HFFc6 (cell line): ENCODE results near the gene TNFRSF21. TPM values are rescaled to one million over a fixed set of nuclear protein-coding genes. Genes with fewer than 3 reads are reported as not detected.

Source experiments
- DNase-seq: peaks from one replicate; pipeline ENCODE4 v3.0.0-alpha.2; 2018
- H3K27ac Mint-ChIP-seq: 2 replicates; pipeline ENCODE4 v1.8.0; 2020; ENCODE audit warnings: mild to moderate bottlenecking, mixed read lengths
- H3K27me3 Mint-ChIP-seq: 2 replicates; pipeline ENCODE4 v1.8.0; 2021; ENCODE audit warnings: mild to moderate bottlenecking, moderate library complexity, mixed read lengths; ENCODE audit not compliant: insufficient read depth
- H3K36me3 Mint-ChIP-seq: 2 replicates; pipeline ENCODE4 v1.8.0; 2021; ENCODE audit warnings: low read depth, mixed read lengths
- H3K4me1 Mint-ChIP-seq: 2 replicates; pipeline ENCODE4 v1.8.0; 2020; ENCODE audit warnings: low read depth, mixed read lengths
- H3K4me3 Mint-ChIP-seq: 2 replicates; pipeline ENCODE4 v1.8.0; 2020; ENCODE audit warnings: mild to moderate bottlenecking, moderate library complexity, mixed read lengths
- H3K9me3 Mint-ChIP-seq: 2 replicates; pipeline ENCODE4 v1.8.0; 2020; ENCODE audit warnings: mild to moderate bottlenecking, mixed read lengths
- total RNA-seq, 6 experiments: library from RNA; stranded (reverse); fragmentation: NEBNext Ultra II Directional; extraction: Animal tissue kit (Norgen Biotek cat#: 25700); gene quantifications; 2 replicates in 1 of 6; 3 replicates in 5 of 6; pipeline ENCODE4 v1.2.3, GENCODE V29; 2021
- TF ChIP-seq, protein P1 (sequence below): fragments of 200-600 bp; sonication (generic); IDR thresholded peaks from 2 replicates; pipeline ENCODE4 v1.5.0; 2021; ENCODE audit warnings: antibody characterized with exemption, mild to moderate bottlenecking

The TNFRSF21 gene
- total RNA-seq, 6 experiments from 2014 or later: 1.6 to 20.4 (median 2.2) TPM

DNA sequence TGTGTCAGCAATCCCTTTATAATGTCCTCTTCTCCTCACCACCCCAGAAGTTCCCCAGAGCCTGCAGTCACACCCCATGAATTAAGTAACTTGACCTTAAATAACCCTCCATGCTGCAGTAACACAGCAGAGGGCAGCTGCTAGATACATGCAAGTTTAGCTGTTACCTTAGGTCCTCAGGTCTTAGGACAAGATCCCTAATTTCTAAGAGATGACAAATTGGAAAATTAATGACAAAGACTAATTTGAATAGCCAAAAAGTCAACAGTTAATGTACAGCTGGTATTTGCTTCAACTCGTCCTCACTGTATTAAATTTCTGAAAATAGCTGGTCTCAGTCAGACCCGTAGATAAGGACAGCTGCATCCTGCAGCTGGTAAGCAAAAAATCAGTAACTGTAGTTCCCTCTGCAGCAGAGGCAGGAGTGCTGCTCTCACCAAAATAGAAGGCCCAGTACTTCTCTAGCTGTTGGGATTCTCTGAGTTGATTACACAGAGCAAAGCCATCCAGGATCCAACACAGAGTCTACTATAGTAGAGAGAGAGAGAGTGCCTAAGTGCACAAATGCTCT lies 62.4 kb downstream of the TNFRSF21 start:
- H3K9me3 Mint-ChIP-seq: no peaks in the 10 kb centered on the region
- no peak for DNase-seq
- no peak overlapping the region for H3K27ac Mint-ChIP-seq
- H3K4me3 Mint-ChIP-seq: no peak overlapping the region
- H3K27me3 Mint-ChIP-seq: no peaks in the 10 kb centered on the region; the same call in 1 of the 2 replicates
- H3K4me1 Mint-ChIP-seq: peaks cover 5% of the 10 kb centered on the region; the same call in 1 of the 2 replicates
- no peaks in the 10 kb centered on the region for H3K36me3 Mint-ChIP-seq
- TF ChIP-seq, protein P1, sequence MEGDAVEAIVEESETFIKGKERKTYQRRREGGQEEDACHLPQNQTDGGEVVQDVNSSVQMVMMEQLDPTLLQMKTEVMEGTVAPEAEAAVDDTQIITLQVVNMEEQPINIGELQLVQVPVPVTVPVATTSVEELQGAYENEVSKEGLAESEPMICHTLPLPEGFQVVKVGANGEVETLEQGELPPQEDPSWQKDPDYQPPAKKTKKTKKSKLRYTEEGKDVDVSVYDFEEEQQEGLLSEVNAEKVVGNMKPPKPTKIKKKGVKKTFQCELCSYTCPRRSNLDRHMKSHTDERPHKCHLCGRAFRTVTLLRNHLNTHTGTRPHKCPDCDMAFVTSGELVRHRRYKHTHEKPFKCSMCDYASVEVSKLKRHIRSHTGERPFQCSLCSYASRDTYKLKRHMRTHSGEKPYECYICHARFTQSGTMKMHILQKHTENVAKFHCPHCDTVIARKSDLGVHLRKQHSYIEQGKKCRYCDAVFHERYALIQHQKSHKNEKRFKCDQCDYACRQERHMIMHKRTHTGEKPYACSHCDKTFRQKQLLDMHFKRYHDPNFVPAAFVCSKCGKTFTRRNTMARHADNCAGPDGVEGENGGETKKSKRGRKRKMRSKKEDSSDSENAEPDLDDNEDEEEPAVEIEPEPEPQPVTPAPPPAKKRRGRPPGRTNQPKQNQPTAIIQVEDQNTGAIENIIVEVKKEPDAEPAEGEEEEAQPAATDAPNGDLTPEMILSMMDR: no peak

- no peaks in the 10 kb centered on the region for H3K36me3 Mint-ChIP-seq
- no peaks in the 10 kb centered on the region for H3K9me3 Mint-ChIP-seq
- TF ChIP-seq, protein P1: no peak
- no peaks in the 10 kb centered on the region for H3K27me3 Mint-ChIP-seq
- DNase-seq: no peak
- H3K4me3 Mint-ChIP-seq: no peak overlapping the region
- no peak overlapping the region for H3K27ac Mint-ChIP-seq
- peaks cover 12% of the 10 kb centered on the region; the same call in 1 of the 2 replicates for H3K4me1 Mint-ChIP-seq
Observed at GRCh38 chr6:47246551-47246950, 63.2 kb downstream of the TNFRSF21 start.

GRCh38 chr6:47245745-47246371 lies 63.8 kb downstream of the TNFRSF21 start:
- Mint-ChIP-seq H3K27ac (no peak overlapping the region), H3K9me3 (no peaks in the 10 kb centered on the region), H3K4me1 (peaks cover 12% of the 10 kb centered on the region; the same call in 1 of the 2 replicates), H3K36me3 (no peaks in the 10 kb centered on the region), H3K4me3 (no peak overlapping the region), H3K27me3 (no peaks in the 10 kb centered on the region)
- no peak for DNase-seq
- TF ChIP-seq, protein P1: no peak

DNA sequence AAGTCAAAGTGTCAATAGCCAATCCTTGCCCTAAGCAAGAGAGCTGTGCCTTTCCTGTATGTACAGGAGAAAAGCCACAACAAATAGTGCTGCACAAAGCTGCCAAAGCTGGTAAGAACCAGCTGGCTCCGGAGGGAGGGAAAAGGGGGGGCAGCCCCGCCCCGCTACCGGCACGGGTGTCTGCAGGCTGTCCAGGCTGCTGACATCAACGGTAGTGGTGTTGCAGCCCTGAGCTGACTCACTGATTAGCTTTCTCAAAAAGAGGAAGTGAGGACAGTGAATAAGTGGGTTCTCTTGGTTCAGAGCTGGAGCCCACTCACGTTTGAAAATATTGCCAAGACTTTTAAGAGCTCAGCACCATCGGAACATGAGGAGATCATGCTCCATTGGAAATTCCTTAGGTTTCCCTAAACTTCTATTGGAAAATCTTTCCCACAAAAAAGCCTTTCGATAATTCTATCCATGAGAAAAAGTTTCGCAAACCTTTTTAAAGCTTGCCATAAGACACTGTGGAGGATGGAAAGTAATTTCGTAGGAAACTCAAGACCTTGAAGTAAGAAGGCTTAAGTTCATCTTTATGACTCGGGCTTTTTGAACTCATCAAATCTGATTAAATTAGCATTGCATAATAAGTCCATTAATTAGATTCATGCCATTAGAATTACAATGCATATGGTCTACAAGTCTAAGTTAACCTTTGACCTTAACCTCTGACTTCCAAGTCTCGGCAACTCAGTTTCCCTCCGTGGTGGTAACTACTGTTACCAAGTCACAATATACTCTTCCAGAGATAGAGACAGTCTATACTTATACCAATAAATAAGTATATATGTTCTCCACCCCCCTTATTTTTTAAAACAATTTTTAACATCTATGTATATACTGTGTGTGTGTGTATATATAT lies 67.0 kb downstream of the TNFRSF21 start:
- TF ChIP-seq, protein P1: no peak
- Mint-ChIP-seq H3K36me3 (no peaks in the 10 kb centered on the region), H3K27ac (peak overlapping the region; percentile 60; the same call in 1 of the 2 replicates), H3K9me3 (no peaks in the 10 kb centered on the region), H3K27me3 (no peaks in the 10 kb centered on the region), H3K4me3 (peak overlapping the region; percentile 11; the same call in 1 of the 2 replicates), H3K4me1 (peaks cover 12% of the 10 kb centered on the region; the same call in 1 of the 2 replicates)
- DNase-seq: peak; percentile 79

- TF ChIP-seq, protein P1: no peak
- DNase-seq: no peak
- Mint-ChIP-seq H3K27ac (peak overlapping the region; percentile 60; the same call in 1 of the 2 replicates), H3K4me1 (peaks cover 12% of the 10 kb centered on the region; the same call in 1 of the 2 replicates), H3K36me3 (no peaks in the 10 kb centered on the region), H3K4me3 (peak overlapping the region; percentile 11), H3K9me3 (no peaks in the 10 kb centered on the region), H3K27me3 (no peaks in the 10 kb centered on the region)
Observed at GRCh38 chr6:47241742-47242482, 67.8 kb downstream of the TNFRSF21 start.
